H1 (cell line): ENCODE measurements around the gene BIRC7. TPM values are rescaled to one million over a fixed set of nuclear protein-coding genes. Genes with fewer than 3 reads are reported as not detected.

Experiments
- CTCF ChIA-PET: fragments of 300-600 bp; sonication (Branson Sonifier 250); formaldehyde crosslinking; loops from one replicate; lab custom pipeline; 2021; ENCODE audit not compliant: partially characterized antibody; lab: Charles Lee
- POLR2A ChIA-PET: fragments of 300-600 bp; sonication (Branson Sonifier 250); formaldehyde crosslinking; loops from one replicate; lab custom pipeline; 2021; ENCODE audit warnings: inconsistent platforms; ENCODE audit not compliant: partially characterized antibody; lab: Charles Lee
- DNase-seq, 2 experiments: peaks; one replicate each; pipeline versions ENCODE4 v3.0.0 to v3.0.0-alpha.2; 2010 to 2022; ENCODE audit warnings: low spot score in 2 of 2, low read depth in 1 of 2, mixed read lengths in 1 of 2
- FAIRE-seq: peaks from 2 replicates; lab custom pipeline; 2011; peaks lifted over from hg19 to GRCh38; lab: Jason Lieb, UNC
- H2AFZ ChIP-seq: 2 replicates; pipeline ENCODE4 v1.8.1; 2012; ENCODE audit warnings: low read length, inconsistent platforms
- H2AK5ac ChIP-seq: 2 replicates; pipeline ENCODE4 v1.6.1; 2013; ENCODE audit warnings: low read depth, low read length
- H2BK120ac ChIP-seq: replicated peaks from 2 replicates; pipeline ENCODE3; 2013; ENCODE audit warnings: low read depth, low read length, inconsistent platforms
- H2BK12ac ChIP-seq: 2 replicates; pipeline ENCODE4 v1.6.1; 2013; ENCODE audit warnings: low read depth, low read length
- H2BK15ac ChIP-seq: 2 replicates; pipeline ENCODE4 v1.6.1; 2013; ENCODE audit warnings: low read length
- H2BK20ac ChIP-seq: 2 replicates; pipeline ENCODE4 v1.6.1; 2013; ENCODE audit warnings: low read length
- H2BK5ac ChIP-seq: 2 replicates; pipeline ENCODE4 v1.6.1; 2013; ENCODE audit warnings: low read depth, low read length
- H3K14ac ChIP-seq: 2 replicates; pipeline ENCODE4 v1.6.1; 2013; ENCODE audit warnings: inconsistent platforms; ENCODE audit not compliant: insufficient read length
- H3K18ac ChIP-seq: 2 replicates; pipeline ENCODE4 v1.6.1; 2013; ENCODE audit warnings: low read length; ENCODE audit errors: extremely low read depth
- H3K23ac ChIP-seq: 2 replicates; pipeline ENCODE4 v1.6.1; 2013; ENCODE audit warnings: inconsistent platforms; ENCODE audit not compliant: insufficient read length
- H3K23me2 ChIP-seq: 2 replicates; pipeline ENCODE4 v1.6.1; 2013; ENCODE audit warnings: low read depth, low read length
- H3K27ac ChIP-seq: 2 replicates; pipeline ENCODE4 v1.6.1; 2011; ENCODE audit warnings: low read depth, low read length, inconsistent platforms
- H3K27me3 ChIP-seq, 4 experiments: replicated peaks in 1 of 4; 1 replicate in 1 of 4; 2 replicates in 3 of 4; pipeline versions ENCODE4 v1.6.1 to v1.8.1; 2011 to 2013; ENCODE audit warnings: low read length in 3 of 4, mild to moderate bottlenecking in 3 of 4, inconsistent platforms in 2 of 4, mixed read lengths in 2 of 4, moderate library complexity in 1 of 4; ENCODE audit not compliant: control insufficient read depth in 3 of 4, insufficient read depth in 3 of 4; ENCODE audit errors: extremely low read depth in 1 of 4
- H3K36me3 ChIP-seq, 4 experiments: 2 replicates each; pipeline versions ENCODE4 v1.6.1 to v1.8.1; 2011 to 2013; ENCODE audit warnings: mild to moderate bottlenecking in 4 of 4, low read length in 3 of 4, moderate library complexity in 2 of 4, control low read depth in 1 of 4, inconsistent platforms in 1 of 4; ENCODE audit not compliant: insufficient read depth in 4 of 4, control insufficient read depth in 2 of 4
- H3K4ac ChIP-seq: replicated peaks from 2 replicates; pipeline ENCODE3; 2013; ENCODE audit warnings: low read length, low read depth, mixed read lengths, inconsistent platforms; ENCODE audit not compliant: insufficient read length
- H3K4me1 ChIP-seq, 4 experiments: replicated peaks in 1 of 4; 1 replicate in 1 of 4; 2 replicates in 3 of 4; pipeline versions ENCODE4 v1.6.1 to v1.8.1; 2011 to 2013; ENCODE audit warnings: low read length in 3 of 4, inconsistent platforms in 2 of 4, mixed read lengths in 1 of 4; ENCODE audit not compliant: insufficient read depth in 4 of 4, control insufficient read depth in 3 of 4
- H3K4me2 ChIP-seq, 2 experiments: 2 replicates each; pipeline versions ENCODE4 v1.6.1 to v1.8.1; 2011 to 2013; ENCODE audit warnings: low read depth in 2 of 2, low read length in 2 of 2, control low read depth in 1 of 2, inconsistent platforms in 1 of 2, mild to moderate bottlenecking in 1 of 2; ENCODE audit not compliant: insufficient read depth in 1 of 2
- H3K4me3 ChIP-seq, 4 experiments: fragments of 200-600, 300-600 bp in 1 of 4; sonication (generic), shearing (Covaris generic), sonication (Bioruptor Twin) in 1 of 4; 2 replicates each; pipeline versions ENCODE4 v1.5.1 to v1.8.1; 2011 to 2016; ENCODE audit warnings: low read length in 4 of 4, low read depth in 3 of 4, control low read depth in 2 of 4, inconsistent platforms in 2 of 4, mild to moderate bottlenecking in 2 of 4, mixed read lengths in 1 of 4, moderate library complexity in 1 of 4; ENCODE audit not compliant: insufficient read depth in 2 of 4; ENCODE audit errors: extremely low read depth in 1 of 4
- H3K56ac ChIP-seq: replicated peaks from 2 replicates; pipeline ENCODE3; 2013; ENCODE audit warnings: low read depth, mild to moderate bottlenecking, mixed read lengths, low read length, inconsistent platforms; ENCODE audit not compliant: insufficient read length
- H3K79me1 ChIP-seq: 2 replicates; pipeline ENCODE4 v1.6.1; 2013; ENCODE audit warnings: low read depth, low read length, control low read depth
- H3K79me2 ChIP-seq, 2 experiments: 2 replicates each; pipeline versions ENCODE4 v1.6.1 to v1.8.1; 2012 to 2013; ENCODE audit warnings: low read length in 2 of 2, mild to moderate bottlenecking in 2 of 2, inconsistent platforms in 1 of 2; ENCODE audit not compliant: insufficient read depth in 2 of 2, control insufficient read depth in 1 of 2
- H3K9ac ChIP-seq, 4 experiments: replicated peaks in 1 of 4; 1 replicate in 1 of 4; 2 replicates in 3 of 4; pipeline versions ENCODE4 v1.6.1 to v1.8.1; 2011 to 2013; ENCODE audit warnings: low read depth in 3 of 4, low read length in 3 of 4, control low read depth in 2 of 4, mild to moderate bottlenecking in 2 of 4, moderate library complexity in 2 of 4, inconsistent platforms in 1 of 4; ENCODE audit errors: extremely low read depth in 1 of 4
- H3K9me3 ChIP-seq, 2 experiments: 2 replicates each; pipeline versions ENCODE4 v1.6.1 to v1.8.1; 2012 to 2013; ENCODE audit warnings: mild to moderate bottlenecking in 2 of 2, moderate library complexity in 2 of 2, control low read depth in 1 of 2, inconsistent platforms in 1 of 2, low read depth in 1 of 2, low read length in 1 of 2, mixed read lengths in 1 of 2; ENCODE audit not compliant: insufficient read depth in 2 of 2
- H4K20me1 ChIP-seq, 2 experiments: replicated peaks in 1 of 2; 2 replicates each; pipeline versions ENCODE3 to v1.8.1; 2011 to 2013; ENCODE audit warnings: inconsistent platforms in 2 of 2, low read length in 2 of 2, mild to moderate bottlenecking in 1 of 2; ENCODE audit not compliant: insufficient read depth in 2 of 2, control insufficient read depth in 1 of 2
- H4K5ac ChIP-seq: 2 replicates; pipeline ENCODE4 v1.6.1; 2013; ENCODE audit warnings: low read length, low read depth, mixed read lengths, inconsistent platforms; ENCODE audit not compliant: insufficient read length
- H4K8ac ChIP-seq: 2 replicates; pipeline ENCODE4 v1.8.0; 2013; ENCODE audit warnings: mild to moderate bottlenecking, moderate library complexity, low read length, inconsistent platforms; ENCODE audit not compliant: insufficient read depth; ENCODE audit errors: extremely low read depth
- H4K91ac ChIP-seq: replicated peaks from 2 replicates; pipeline ENCODE3; 2013; ENCODE audit warnings: low read length, mixed read lengths, inconsistent platforms; ENCODE audit not compliant: insufficient read length
- MAX ChIP-seq: IDR thresholded peaks from 2 replicates; pipeline ENCODE4 v1.6.1; 2012; ENCODE audit warnings: inconsistent platforms
- NRF1 ChIP-seq: IDR thresholded peaks from 2 replicates; pipeline ENCODE4 v1.6.1; 2011; ENCODE audit warnings: mild to moderate bottlenecking, low read depth, low read length, improper control_type of control experiment
- TEAD4 ChIP-seq: IDR thresholded peaks from 2 replicates; pipeline ENCODE4 v1.6.1; 2012; ENCODE audit warnings: low read depth, low read length, inconsistent platforms, mixed read lengths
- WGBS, 2 experiments: shearing (Covaris generic) in 1 of 2; methylation state at CpG; one replicate each; pipeline versions ENCODE4 v1.1.6 to v1.1.7; 2013 to 2015; ENCODE audit warnings: low lambda C conversion rate in 2 of 2, mixed read lengths in 2 of 2, inconsistent platforms in 1 of 2, low coverage in 1 of 2, missing lambda C conversion rate in 1 of 2; ENCODE audit not compliant: insufficient replicate concordance in 2 of 2, insufficient coverage in 1 of 2, insufficient read length in 1 of 2; ENCODE audit errors: extremely low coverage in 1 of 2, missing lambda C conversion rate in 1 of 2; 5-methylcytosine and 5-hydroxymethylcytosine counted together
- polyA plus RNA-seq, 7 experiments: library from polyadenylated mRNA; depleted of rRNA in 3 of 7; stranded (reverse) in 5 of 7; unstranded in 2 of 7; fragments of >200 nt in 5 of 7; fragments of 200-250 nt in 2 of 7; gene quantifications; 1 replicate in 5 of 7; 2 replicates in 1 of 7; 4 replicates in 1 of 7; pipeline versions ENCODE4 v1.2.1 to v1.2.3, GENCODE V29; 2011 to 2013; ENCODE audit warnings: missing spikeins in 2 of 7, mixed read lengths in 2 of 7
- total RNA-seq: library from RNA; stranded (reverse); fragmentation: NEBNext Ultra II Directional; extraction: Animal tissue kit (Norgen Biotek cat#: 25700); gene quantifications from 2 replicates; pipeline ENCODE4 v1.2.1, GENCODE V29; 2021

The BIRC7 gene
- total and polyA plus RNA-seq, 2 of the 8 experiments (the other 6 are each of a cell fraction or from before 2014, with no cell fraction given), result 0.11 to 0.41 TPM

- Histone ChIP-seq H2BK12ac (no peak overlapping the region), H3K14ac (no peak overlapping the region), H2AK5ac (no peak overlapping the region), H3K36me3 (no peaks in the 10 kb centered on the region), H3K79me2 (peaks cover 7 to 9% of the 10 kb centered on the region in 2 experiments), H3K27ac (no peak overlapping the region), H4K20me1 (peaks cover 2 to 7% of the 10 kb centered on the region in 2 experiments), H3K27me3 (peaks cover 0 to 2% (median 0%) of the 10 kb centered on the region in 4 experiments; a peak in 2 of 7 replicates), H3K9me3 (no peaks in the 10 kb centered on the region), H2BK20ac (no peak overlapping the region), H2BK120ac (no peak overlapping the region), H2BK15ac (no peak overlapping the region), H3K9ac (no peak overlapping the region), H3K23ac (no peak overlapping the region), H3K4me3 (no peak overlapping the region), H4K91ac (no peak overlapping the region), H3K23me2 (no peaks in the 10 kb centered on the region), H2AFZ (no peak overlapping the region), H4K5ac (no peak overlapping the region), H2BK5ac (0 out of 2 replicates have a peak overlapping the region, but pooled peaks have one; percentile 26), H3K18ac (no peak overlapping the region), H3K4me2 (no peak overlapping the region), H4K8ac (peak overlapping the region; percentile 38; the same call in 1 of the 2 replicates), H3K79me1 (peaks cover 2% of the 10 kb centered on the region), H3K4me1 (peaks cover 0 to 5% (median 1%) of the 10 kb centered on the region in 4 experiments; a peak in 5 of 7 replicates), H3K56ac (no peak overlapping the region), H3K4ac (no peak overlapping the region)
- WGBS, 2 experiments, result 76% methylated on average over 18 of the region's 18 CpGs; no CpG with 5 or more reads in 1 of the 2 experiments
- FAIRE-seq (no peak), DNase-seq (no peak)
- peak; percentile 41; the same call in 1 of the 2 replicates for TF ChIP-seq MAX
- no peak for TF ChIP-seq NRF1
- TF ChIP-seq TEAD4, result peak; percentile 46; the same call in 1 of the 2 replicates
- CTCF ChIA-PET, result interaction anchor here (1.1 to 11.0 kb wide), 5 partner anchors 12 to 113 kb away, joined by 4 to 63 read pairs (median 5); no protein-coding TSS in a partner anchor
- POLR2A ChIA-PET, result interaction anchor here (0.6 to 1.0 kb wide), 3 partner anchors 9 to 22 kb away, joined by 3 read pairs; no protein-coding TSS in a partner anchor
These were observed 33.1 kb downstream of the BIRC7 start for GRCh38 chr20:63268671-63269439.
